ENCODE results near the gene SLC25A2.
"Not testable (repeated sequence)": the region's sequence is repeated elsewhere in the genome, so short reads cannot be mapped to it uniquely, and the experiment has no call there.

The SLC25A2 gene

DNA sequence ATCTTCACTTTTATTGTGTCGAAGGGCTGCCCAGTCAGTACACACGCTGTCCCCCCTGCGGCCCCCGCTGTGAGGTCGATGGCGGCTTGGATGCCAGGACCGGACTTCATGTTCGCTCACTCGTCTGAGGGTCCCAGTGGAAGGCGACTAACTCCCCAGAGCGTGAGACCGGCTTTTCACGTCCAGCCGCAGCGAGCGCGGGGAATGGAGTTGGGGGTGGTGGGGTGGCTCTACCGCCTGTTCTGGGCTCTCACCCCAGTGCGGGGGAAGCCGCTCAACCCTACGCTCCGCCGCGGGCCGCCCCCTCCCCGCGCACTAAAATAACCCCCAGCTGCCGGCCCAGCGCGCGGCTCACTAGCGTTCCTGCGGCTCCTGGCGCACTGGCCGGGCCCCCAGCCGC, at the start of gene SLC25A2:
TSS of gene SLC25A2 (minus strand) at position 294 of the 400 bp plus-strand sequence. CDS start at position 110, 184 bp downstream.
- no peak for FAIRE-seq

DNA sequence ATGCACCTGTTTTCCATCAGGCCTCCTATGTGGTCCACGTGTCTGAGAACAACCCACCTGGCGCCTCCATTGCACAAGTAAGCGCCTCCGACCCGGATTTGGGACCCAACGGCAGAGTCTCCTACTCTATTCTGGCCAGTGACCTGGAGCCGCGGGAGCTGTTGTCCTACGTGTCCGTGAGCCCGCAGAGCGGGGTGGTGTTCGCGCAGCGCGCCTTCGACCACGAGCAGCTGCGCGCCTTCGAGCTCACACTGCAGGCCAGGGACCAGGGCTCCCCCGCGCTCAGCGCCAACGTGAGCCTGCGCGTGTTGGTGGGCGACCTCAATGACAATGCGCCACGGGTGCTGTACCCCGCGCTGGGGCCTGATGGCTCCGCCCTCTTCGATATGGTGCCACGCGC, 47.7 kb upstream of the SLC25A2 start:
- no peak for FAIRE-seq

DNA sequence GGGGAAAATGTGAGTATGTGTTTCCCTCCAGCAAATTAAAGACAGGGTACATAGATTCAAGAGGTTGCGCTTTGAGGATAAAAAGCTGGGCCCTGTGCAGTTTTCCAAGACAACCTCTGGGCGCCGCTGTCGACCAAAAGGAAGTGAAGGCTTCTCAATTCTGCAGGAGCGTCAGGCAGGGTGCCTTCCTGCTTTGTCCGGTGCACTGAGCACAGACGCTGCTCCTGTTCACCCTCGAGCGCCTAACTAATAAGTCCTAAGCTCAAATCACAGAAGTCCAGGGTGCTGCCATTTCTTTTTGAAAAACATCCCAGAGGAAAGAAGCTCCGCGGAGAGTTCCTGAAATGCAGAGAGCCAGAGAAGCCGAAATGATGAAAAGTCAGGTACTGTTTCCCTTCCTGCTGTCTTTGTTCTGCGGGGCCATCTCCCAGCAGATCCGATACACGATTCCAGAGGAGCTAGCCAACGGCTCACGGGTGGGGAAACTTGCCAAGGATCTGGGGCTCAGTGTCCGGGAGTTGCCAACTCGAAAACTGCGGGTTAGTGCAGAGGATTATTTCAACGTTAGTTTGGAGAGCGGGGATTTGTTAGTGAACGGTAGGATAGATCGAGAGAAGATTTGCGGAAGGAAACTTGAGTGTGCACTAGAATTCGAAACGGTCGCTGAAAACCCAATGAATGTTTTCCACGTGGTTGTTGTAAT, 46.2 kb upstream of the SLC25A2 start, which contains the start of gene PCDHGB1:
TSS of gene PCDHGB1 (plus strand) at position 183 of the 703 bp plus-strand sequence. CDS start at position 345, 162 bp downstream.
- FAIRE-seq, result no peak

DNA sequence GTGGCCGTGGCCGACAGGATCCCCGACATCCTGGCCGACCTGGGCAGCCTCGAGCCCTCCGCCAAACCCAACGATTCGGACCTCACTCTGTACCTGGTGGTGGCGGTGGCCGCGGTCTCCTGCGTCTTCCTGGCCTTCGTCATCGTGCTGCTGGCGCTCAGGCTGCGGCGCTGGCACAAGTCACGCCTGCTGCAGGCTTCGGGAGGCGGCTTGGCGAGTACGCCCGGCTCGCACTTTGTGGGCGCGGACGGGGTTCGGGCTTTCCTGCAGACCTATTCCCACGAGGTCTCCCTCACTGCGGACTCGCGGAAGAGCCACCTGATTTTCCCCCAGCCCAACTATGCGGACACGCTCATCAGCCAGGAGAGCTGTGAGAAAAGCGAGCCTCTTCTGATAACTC, 42.2 kb upstream of the SLC25A2 start:
- not testable (repeated sequence) for FAIRE-seq

DNA sequence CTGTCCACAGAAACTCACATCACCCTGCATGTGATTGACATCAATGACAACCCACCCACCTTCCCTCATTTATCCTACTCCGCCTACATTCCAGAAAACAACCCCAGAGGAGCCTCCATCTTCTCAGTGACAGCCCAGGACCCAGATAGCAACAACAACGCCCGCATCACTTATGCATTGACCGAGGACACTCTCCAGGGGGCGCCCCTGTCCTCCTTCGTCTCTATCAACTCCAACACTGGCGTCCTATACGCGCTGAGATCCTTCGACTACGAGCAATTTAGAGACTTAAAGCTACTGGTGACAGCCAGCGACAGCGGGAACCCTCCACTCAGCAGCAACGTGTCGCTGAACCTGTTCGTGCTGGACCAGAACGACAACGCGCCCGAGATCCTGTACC, 41.5 kb upstream of the SLC25A2 start:
- FAIRE-seq, result no peak

DNA sequence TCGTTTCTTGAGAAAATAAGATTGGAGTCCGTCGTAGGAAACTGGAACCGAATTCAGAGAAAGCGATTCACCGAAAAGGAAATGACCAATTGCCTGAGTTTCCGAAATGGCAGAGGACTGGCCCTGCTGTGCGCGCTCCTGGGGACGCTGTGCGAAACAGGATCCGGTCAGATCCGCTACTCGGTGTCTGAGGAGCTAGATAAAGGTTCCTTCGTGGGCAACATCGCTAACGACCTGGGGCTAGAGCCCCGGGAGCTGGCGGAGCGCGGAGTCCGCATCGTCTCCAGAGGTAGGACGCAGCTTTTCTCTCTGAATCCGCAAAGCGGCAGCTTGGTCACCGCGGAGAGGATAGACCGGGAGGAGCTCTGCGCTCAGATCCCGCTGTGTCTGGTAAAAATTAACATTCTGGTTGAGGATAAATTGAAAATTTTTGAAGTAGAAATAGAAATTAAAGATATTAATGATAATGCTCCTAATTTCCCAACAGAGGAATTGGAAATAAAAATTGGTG, 40.2 kb upstream of the SLC25A2 start:
- FAIRE-seq, result no peak

DNA sequence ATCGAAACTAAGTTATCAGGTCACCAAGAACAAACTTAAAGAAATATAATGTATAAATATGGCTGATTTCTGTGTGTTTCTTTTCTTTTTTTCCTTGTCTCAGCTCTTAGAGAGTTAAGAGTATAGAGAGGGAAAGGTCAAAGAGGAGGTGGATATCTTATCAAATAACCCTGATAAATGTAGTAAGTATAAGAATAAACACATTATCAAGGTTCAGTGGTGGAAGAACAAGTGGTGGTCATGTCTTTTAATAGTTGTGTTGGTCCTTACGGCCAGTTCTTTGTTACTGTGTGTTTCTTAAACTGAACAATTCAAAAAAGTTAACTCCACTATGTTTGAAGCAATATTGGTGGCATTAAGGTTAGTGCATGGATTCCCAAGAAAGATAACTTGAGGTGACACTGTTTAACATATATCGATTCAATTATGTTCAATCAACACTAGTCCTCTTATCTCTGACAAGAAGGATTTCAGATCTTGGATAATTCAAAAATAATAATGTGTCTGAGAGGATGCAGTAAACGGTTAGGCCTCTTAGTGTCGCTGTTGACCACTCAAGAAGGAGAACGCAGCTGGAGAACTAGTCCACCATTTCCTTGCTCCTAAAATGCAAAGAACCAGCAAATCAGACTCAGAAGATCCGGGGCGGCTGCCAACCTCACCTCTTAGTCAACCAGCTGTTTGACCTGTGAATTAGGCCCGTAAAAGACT, 39.5 kb upstream of the SLC25A2 start, which contains the start of gene PCDHGA3:
TSS of gene PCDHGA3 (plus strand) at position 588 of the 711 bp plus-strand sequence. CDS start 205 bp downstream, outside the sequence.
- FAIRE-seq, result no peak

DNA sequence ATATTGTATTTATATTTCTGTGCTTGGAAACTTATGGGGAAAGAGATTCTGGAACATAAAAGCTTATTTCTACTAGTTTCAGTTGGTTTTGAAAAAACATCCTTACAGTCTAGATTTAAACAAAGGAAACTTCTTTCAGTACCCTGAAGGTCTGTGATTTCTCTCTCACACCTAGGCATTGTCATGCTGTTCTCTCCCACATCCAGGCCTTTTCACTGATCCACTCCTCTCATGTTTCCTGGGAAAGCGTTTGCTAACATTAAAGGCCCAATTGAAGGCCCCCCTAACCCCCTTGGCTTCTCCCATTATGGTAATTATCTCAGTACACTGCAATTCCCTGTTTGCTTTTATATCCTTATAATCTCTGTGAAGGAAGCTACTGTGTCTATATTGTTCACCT, 38.9 kb upstream of the SLC25A2 start:
- FAIRE-seq, result no peak

DNA sequence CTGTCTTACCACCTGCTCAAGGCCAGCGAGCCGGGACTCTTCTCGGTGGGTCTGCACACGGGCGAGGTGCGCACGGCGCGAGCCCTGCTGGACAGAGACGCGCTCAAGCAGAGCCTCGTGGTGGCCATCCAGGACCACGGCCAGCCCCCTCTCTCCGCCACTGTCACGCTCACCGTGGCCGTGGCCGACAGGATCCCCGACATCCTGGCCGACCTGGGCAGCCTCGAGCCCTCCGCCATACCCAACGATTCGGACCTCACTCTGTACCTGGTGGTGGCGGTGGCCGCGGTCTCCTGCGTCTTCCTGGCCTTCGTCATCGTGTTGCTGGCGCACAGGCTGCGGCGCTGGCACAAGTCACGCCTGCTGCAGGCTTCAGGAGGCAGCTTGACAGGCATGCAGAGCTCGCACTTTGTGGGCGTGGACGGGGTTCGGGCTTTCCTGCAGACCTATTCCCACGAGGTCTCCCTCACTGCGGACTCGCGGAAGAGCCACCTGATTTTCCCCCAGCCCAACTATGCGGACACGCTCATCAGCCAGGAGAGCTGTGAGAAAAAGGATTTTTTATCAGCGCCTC, 37.0 kb upstream of the SLC25A2 start:
- not testable (repeated sequence) for FAIRE-seq

DNA sequence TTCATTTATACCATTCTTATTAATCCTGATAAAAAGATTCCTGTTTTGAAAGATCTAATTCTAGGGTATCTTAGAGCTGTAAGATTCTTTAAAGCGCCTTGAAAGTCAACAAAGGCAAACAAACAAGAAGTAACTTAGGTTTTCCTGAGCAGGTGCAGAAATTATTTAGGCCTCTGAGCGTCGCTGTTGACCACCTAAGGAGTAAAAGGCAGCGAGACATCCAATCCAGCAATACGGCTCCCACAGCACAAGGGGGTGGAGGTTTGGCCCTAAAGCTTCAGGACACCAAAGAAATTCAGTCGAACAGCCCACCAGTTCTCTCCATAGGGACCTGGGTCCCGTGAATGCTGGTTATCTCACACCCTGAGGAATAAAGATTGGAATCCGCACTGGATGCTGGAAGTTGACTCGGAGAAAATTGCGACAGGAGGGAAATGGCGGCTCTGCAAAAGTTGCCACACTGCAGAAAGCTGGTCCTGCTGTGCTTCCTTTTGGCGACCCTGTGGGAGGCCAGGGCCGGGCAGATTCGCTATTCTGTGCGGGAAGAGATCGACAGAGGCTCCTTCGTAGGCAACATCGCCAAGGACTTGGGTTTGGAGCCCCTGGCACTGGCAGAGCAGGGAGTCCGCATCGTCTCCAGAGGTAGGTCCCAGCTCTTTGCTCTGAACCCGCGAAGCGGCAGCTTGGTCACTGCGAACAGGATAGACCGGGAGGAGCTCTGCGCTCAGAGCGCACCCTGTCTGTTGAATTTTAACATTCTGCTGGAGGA, 34.9 kb upstream of the SLC25A2 start, which contains the start of gene PCDHGA2:
TSS of gene PCDHGA2 (plus strand) at position 223 of the 769 bp plus-strand sequence.
- no peak for FAIRE-seq

DNA sequence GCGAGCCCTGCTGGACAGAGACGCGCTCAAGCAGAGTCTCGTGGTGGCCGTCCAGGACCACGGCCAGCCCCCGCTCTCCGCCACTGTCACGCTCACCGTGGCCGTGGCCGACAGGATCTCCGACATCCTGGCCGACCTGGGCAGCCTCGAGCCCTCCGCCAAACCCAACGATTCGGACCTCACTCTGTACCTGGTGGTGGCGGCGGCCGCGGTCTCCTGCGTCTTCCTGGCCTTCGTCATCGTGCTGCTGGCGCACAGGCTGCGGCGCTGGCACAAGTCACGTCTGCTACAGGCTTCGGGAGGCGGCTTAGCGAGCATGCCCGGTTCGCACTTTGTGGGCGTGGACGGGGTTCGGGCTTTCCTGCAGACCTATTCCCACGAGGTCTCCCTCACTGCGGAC, 28.7 kb upstream of the SLC25A2 start:
- FAIRE-seq, result not testable (repeated sequence)

DNA sequence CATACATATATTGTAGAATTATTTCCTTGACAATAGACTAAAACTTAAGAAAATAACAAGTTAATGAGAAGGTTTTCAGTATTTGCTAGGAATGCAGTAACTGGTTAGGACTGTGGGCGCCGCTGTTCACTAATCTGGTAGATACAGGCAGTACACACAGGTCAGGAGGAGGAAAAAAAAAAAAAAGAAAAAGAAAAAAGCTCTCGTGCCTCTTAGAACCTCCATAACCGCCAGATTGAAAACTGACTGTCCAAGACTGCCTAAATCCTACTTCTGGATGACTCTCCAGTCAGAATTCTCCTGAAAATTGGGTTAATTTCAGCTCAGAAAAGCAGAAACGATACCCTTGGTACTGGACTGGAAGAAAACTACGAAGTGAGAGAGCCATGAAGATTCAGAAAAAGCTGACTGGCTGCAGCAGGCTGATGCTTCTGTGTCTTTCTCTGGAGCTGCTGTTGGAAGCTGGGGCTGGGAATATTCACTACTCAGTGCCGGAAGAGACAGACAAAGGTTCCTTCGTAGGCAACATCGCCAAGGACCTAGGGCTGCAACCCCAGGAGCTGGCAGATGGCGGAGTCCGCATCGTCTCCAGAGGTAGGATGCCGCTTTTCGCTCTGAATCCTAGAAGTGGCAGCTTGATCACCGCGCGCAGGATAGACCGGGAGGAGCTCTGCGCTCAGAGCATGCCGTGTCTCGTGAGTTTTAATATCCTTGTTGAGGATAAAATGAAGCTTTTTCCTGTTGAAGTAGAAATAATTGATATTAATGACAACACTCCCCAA, 26.6 kb upstream of the SLC25A2 start, which contains the start of gene PCDHGA1:
TSS of gene PCDHGA1 (plus strand) at position 216 of the 782 bp plus-strand sequence.
- FAIRE-seq, result peak; percentile 49

DNA sequence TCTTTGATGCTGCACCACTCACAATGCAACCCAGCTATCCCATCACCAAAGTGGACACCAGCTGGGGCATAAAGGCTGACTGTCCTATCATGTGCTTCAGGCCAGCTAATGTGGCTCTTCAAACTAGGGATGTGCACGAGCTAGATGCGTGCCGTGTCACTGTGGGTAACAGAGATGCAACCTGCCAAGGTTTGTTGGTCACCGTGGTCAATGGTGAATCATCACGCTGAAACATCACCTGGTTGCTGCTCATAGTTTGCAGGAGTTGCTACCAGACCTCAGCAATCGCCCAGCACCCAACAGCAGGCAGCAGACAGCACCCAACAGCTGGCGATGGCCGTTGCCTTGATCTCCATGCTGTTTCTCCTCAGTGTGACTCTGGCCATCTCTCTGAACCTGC, 24.4 kb upstream of the SLC25A2 start:
- no peak for FAIRE-seq

DNA sequence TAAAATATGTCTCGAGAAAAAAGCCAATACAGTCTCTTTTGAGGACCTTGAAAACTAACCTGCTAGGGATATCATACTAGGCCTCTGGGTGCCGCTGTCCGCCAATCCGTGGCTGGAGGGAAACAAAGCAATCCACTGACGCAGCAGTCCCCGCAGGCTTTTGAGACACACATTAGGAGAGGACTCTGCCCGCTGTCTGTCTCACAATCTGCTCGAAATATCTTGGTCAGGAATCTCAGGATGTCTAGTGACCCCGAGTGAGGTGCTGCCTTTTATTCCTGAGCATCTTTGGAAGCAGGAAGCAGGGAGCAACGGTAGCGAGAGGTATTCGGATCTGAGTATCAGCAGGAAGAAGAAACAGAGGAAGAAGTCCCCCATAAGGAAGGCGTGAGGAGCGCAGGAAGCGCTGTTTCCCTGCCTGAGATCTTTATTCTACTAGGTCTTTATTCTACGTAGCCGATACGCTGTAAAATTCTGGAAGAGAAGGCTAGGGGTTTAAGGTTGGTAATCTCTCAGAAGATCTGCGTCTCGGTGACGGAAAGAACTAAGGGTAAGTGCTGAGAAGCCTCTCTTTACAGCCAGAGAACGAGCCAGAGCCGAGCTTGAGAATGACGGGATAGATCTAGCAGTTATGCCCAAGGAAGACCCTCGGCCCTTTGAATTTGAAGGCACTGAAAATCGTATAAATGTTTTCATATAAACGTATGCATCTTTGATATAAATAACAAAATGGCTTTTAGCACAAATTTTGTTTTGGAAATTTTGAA, 22.4 kb upstream of the SLC25A2 start:
- FAIRE-seq, result no peak

DNA sequence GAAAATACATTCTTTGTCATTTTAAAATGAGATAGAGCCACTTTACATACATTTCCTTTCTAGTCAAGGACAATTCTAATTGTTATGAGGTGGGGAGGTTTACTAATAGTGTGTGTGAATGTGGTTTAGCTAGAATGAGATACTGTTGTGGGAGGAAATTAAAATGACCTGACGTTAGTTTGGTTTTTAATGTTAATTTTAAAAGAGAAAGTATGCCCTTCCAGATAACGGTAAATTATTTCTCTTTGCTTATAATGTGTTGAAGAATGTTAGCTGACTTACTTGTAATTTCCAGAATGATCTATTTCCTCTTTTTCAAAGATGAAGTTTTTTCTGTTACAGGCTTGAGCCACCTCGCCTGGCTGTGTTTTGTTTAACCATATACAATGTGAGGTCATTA, 18.4 kb upstream of the SLC25A2 start:
- FAIRE-seq, result no peak

DNA sequence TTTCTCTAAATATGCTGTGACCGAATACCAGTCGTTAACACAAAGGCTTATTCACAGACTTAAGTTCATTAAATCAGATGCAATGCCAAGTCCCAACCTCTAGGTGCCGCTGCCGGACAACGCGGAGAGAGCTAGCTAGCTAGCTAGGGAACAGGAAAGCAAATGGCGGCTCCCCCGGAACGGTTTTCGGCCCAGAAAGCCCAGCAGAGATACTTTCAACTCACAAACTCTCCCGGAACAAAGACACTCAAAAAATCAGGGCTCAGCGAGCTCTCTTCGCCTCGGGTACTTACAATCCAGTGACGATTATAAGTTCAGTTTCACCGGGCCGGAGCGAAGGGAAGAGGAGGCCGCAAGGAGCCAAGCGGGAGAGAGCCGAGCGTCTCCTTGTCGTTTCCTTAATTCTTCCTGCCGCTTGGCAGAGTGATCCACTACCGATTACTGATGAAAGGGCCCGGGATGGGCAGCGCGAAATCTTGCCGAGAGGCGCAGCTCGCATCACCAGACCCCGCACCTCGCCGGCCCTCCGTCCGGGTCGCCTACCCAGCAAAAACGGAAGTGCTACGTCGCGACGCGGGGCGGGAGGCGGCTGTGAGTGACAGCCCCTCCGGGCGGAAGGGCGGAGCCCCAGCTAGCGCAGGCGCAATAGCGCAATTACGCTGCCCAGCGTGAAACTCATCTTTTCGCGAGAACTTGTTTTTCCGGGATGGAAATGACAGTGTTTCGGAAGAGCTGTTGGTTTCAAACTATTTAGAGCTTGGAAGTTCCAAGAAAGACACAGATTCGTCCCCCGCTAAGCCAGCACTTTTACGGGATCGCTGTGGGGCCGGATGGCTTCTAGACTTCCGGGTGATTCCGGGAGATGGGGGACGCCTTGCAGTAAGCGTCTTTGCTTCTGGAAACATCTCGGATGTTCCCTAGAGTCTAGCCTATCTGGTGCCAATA, 16.6 kb upstream of the SLC25A2 start, which contains the start of gene TAF7:
TSS of gene TAF7 (minus strand) at position 560 of the 945 bp plus-strand sequence. CDS start 740 bp downstream, outside the sequence.
- FAIRE-seq, result peak; percentile 80

DNA sequence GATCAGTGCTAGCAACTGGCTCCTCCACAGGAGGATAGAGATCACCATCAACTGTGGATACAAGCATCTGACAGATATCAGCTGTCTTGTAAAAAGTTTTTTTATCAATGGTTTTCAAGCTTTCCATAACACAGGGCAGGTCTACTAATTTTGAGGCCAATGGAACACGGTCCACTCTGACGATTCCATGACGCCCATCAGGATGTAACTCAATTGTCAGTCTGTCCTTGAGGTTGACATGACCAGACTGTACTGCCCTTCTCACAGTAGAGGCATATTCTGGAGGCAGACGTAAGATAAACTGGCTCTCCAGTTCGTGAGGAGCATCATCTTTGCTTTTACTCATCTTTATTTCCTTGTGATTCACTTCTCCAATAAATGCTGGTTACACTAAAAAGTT, 15.8 kb upstream of the SLC25A2 start:
- FAIRE-seq, result no peak

DNA sequence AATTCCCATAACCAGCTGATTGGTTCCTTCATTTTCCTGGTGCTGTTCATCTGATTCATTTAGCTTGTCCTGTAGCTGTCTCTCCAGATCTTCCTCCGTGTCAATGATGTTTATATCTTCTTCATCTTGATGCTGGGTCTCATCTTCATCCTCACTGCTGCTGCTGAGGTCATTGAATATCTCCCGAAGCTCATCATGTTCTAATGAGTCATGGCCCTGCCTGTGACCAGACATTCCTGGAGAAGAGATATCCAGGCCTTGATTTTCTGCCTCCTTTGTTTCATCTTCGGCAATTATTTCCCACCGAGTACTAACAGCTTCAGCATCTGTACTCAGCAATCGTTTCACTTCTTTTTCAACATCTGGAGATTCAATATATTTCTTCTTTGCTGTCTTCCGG, 15.4 kb upstream of the SLC25A2 start:
- no peak for FAIRE-seq

DNA sequence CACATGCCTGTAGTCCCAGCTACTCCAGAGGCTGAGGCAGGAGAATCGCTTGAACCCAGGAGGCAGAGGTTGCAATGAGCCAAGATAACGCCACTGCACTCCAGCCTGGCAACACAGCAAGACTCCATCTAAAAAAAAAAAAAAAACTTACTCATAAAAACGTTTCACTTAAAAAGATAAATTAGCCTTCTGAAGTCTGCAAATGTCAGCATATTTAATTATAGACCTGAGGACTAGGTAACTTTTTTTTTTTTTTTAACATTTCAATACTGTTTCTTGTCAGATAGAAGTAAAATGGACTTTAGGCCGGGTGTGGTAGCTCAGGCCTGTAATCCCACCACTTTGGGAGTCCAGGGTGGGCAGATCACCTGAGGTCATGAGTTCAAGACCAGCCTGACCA, 13.1 kb upstream of the SLC25A2 start:
- not testable (repeated sequence) for FAIRE-seq

DNA sequence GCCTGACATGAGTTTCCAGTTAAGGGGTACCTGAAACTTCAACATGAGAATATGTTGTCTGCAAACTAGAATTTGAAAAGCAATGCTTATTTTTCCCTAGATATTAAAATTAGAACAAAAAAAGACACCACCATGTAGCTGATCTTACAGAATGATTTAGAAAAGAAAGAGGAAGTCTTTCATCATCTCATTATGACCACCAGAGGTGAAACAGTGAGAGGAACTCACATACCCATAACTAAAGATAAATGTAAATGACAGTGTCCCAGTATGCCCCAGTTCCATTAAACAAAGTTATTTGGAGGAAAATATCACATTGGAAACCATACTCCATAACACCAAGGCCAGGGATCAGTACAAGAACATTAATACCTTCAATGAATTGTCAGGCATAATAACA, 9.9 kb upstream of the SLC25A2 start:
- FAIRE-seq, result no peak
